Measurements from ENCODE around the gene ATE1. TPM values are rescaled to one million over a fixed set of nuclear protein-coding genes. Genes with fewer than 3 reads are reported as not detected.

ATE1 gene
- total RNA-seq: 10.7 and 12.8 TPM in 2 replicates

DNA sequence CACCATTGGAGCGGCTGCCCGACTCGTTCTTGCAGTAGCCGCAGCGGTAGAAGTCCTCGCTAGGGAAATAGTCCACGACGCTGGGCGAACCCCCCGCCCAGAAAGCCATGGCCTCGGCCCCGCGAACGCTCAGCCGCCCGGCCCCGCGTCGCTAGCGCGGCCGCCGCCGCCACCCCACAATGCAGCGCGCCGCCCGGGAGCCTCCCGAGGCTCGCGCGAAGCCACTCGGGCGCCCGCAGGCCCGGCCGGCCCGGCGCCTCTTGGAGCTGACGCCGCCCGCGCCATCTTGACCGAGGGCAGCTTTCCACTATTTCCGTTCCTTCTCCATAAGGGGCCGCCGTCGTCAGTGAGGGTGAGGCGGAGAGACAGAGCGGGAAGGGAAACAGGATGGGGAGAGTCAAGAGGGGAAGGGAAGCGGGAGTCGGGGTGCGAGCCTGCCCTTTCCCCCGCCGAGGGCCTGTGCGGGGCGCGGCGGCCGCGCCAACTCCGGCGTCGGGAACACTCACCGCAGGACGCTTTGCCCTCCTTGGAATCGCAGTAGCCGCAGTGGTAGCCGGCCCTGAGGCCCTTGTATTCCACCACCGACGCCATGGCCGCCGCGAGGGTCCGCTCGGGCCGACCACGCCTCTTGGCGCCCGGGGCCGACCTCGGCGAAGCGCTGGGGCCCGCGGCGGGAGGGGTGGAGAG lies at the start of gene ATE1:
Gene ATE1 (minus strand): TSS at position 191 of the 687 bp plus-strand sequence. CDS start 82 bp downstream, at position 109.

DNA sequence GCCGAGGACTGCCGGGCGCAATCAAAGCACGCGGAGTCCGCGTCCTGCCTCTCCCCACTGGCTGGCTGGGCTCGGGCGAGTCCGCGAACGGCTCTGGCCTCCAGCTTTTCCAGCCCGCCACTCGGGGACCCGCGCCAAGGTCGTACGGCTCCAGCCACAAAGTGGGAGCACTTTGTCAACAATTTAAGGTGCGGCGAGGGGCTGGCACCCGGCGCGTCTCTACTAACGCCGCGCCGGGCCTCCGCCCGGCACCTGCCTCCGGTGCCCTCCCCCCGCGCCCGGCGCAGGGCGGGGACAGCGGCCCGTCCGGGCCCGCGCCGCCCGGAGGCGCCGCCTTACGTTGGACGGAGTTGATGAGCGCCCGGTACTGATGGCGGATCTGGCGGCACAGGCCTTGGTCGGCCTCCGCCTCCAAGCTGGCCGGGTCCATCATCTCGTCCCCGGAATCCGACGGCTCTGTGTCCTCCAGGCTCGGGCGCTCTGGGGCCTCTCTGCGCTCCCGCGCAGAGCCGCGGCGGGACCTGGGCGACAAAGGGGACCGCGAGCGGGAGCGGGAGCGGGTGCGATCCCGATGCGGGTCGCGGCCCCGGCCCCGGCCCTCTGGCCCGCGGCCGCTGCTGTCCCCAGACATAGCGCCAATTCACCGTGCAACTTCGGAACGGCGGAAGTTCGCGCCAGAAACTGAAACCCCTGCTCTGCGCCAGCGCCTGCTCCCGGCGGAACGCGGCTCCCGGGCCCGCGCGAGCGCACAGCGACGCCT lies 46.9 kb upstream of the ATE1 start, which contains the start of gene NSMCE4A:
Gene NSMCE4A (minus strand): TSS at position 683 of the 760 bp plus-strand sequence. CDS start 52 bp downstream, at position 631.

Other genes with a start within 250 kb of the ATE1 start
- 16.4 and 28.7 TPM in 2 replicates for gene NSMCE4A, start 47.2 kb upstream of the ATE1 start, total RNA-seq
- 5.2 and 7.9 TPM in 2 replicates for gene TACC2, start 61.1 kb upstream of the ATE1 start, total RNA-seq

Data from cardiac atrium fibroblast (primary cell).